Epithelial cell of esophagus (primary cell): ENCODE data around the gene EXOSC5.

Experiments
- DNase-seq: peaks from one replicate; pipeline ENCODE4 v3.0.0; 2010; ENCODE audit warnings: low read depth
- H3K4me3 ChIP-seq: 2 replicates; pipeline ENCODE4 v1.5.1; 2011; ENCODE audit warnings: mild to moderate bottlenecking, low read length, control low read depth
- CTCF ChIP-seq: IDR thresholded peaks from 2 replicates; pipeline ENCODE4 v1.5.1; 2011; ENCODE audit warnings: low read depth, mild to moderate bottlenecking, low read length, control low read depth, inconsistent platforms; ENCODE audit not compliant: insufficient read depth; ENCODE audit errors: missing control alignments

EXOSC5 gene

DNA sequence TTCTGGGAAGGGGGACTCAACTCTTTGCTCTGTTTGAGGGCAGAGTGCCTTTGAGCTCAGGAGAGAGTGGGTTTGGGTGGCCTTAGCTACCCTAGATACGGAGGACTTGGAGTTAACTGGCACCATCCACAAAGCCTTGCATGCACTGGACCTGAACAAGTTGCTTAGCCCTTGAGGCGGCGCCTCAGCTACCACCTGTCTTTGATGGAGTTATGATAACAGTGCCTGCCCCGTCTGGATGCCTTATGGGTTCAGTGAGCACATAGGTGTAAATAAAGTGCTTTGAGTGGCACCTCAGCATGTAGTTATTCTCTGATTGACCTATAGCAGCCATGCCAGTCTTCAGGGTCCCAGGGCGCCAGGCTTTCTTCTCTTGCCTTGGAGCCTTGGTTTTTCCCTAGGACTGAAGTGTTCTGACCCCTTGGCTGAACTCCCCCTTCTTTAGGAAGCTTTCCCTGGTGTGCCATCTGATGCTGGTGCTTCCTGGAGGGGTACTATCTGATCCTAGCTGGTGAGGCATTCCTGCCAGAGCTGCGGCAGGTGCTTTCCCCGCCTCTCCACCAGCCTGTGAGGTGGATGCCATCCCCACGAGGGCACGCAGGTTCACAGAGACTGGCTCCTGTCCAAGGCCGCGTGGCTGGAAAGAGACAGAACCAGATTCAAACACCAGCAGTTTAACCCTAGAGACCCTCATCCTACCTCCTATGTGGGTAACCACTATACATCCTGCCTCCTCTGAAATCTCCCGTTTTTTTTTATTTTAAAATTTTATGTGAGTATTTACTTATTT lies 6.2 kb upstream of the EXOSC5 start:
- no peak for DNase-seq
- TF ChIP-seq CTCF = no peak
- no peak overlapping the region for H3K4me3 ChIP-seq

GRCh38 chr19:41402010-41402409 lies 4.9 kb upstream of the EXOSC5 start:
- no peak for TF ChIP-seq CTCF
- no peak for DNase-seq
- H3K4me3 ChIP-seq = no peak overlapping the region

DNA sequence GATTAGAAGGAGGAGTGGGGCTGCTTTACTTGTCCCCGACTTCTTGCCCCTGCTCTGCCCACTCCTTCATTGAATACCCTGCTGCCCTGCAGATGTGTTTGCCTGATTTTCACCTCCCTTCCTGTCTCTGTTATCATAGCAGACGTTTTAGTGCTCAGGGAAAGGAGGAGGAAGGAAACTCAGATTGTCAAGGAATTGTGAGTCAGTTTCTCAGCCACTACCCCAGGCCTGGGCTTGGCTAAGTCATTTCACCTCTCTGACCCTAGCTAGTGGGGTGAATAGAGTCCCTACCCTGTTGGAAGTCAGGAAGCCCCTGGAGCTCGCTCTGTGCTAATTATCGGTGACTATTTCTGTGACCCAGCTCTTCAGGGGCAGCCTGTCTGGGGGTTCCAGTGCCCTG lies 4.3 kb upstream of the EXOSC5 start:
- no peak overlapping the region for H3K4me3 ChIP-seq
- TF ChIP-seq CTCF = no peak
- DNase-seq = no peak

DNA sequence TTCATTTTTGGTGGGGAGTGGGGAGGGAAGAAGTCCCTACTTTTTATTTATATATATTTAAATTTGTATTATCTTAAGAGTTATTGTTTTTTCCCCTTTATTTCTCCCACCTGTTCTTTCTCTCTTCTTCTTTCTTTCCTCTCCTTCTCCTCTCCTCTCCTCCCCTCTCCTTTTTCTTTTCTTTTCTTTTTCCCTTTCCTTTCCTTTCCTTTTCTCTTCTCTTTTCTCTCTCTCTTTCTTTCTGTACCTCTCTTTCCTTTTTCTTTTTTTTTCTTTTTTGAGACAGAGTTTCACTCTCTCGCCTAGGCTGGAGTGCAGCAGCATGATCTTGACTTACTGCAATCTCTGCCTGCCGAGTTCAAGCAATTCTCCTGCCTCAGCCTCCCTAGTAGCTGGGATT lies 2.4 kb upstream of the EXOSC5 start:
- no peak for TF ChIP-seq CTCF
- no peak for DNase-seq
- H3K4me3 ChIP-seq = no peak overlapping the region

DNA sequence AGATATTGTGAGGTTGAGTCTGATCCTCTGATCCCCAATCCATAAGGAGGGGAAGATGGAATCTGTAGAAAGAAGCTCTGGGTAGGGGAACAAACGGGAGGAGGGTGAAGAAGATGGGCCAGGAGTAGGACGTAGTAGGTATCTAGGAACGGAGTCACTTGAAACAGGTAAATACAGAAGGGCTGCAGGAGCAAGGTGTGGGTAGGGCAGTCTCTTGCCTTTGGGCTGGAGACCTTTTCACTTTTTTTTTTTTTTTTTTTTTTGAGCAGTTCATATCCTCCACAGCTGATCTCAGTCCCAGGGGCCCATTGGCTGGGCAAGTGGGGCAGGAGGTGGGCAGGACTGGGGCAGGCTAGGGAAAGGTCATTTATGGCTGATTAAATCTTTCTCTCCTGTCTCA lies 1.9 kb upstream of the EXOSC5 start:
- no peak for TF ChIP-seq CTCF
- no peak for DNase-seq
- H3K4me3 ChIP-seq = peak overlapping the region; percentile 95

DNA sequence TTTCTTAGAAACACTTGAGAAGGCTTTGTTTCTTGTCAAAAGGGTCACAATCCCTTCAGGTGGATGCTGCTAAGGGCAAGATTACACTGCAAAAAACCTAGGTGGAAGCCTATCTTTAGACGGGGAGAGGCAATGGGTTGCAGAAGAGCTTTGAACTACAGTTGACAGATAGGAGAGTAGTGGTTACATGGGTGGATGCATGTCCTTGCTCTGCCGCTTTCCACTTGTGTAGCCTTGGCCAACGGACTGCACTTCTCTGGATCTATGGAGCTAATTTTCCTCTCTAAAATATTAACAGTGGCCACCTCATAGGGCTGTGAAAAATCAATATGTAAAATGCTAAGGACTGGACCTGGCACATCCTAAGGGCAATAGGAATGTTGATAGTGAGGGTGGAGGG lies 1.4 kb upstream of the EXOSC5 start:
- H3K4me3 ChIP-seq = peak overlapping the region; percentile 95
- no peak for DNase-seq
- TF ChIP-seq CTCF = no peak

DNA sequence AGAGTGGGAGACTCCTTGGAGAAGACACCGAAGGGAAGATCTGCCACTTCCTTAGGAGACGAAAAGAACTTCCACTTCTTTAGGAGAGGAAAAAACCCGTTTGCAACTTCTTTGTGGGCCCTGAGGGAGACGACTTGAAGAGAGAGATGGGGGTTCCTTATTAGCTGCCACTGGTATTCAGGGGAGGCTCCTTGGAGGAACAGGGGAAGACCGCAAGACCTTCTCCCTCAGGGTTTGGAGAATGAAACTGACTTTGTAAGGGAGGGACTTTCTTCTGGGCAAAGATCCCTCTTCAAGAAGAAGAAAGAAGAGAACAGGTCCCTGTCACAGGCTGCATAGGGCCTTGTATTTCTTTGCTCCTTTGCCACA lies 875 bp upstream of the EXOSC5 start:
- no peak for DNase-seq
- peak overlapping the region; percentile 95 for H3K4me3 ChIP-seq
- no peak for TF ChIP-seq CTCF
